HG02970 (cell line): ENCODE data around the gene CHKA.

Source experiments
- ATAC-seq: cut with Tn5 transposase; IDR thresholded peaks from one replicate; pipeline ENCODE4 v1.9.1; 2021; ENCODE audit warnings: mild to moderate bottlenecking, moderate library complexity, moderate number of reproducible peaks; ENCODE audit not compliant: unreplicated experiment, low FRiP score

The CHKA gene

DNA sequence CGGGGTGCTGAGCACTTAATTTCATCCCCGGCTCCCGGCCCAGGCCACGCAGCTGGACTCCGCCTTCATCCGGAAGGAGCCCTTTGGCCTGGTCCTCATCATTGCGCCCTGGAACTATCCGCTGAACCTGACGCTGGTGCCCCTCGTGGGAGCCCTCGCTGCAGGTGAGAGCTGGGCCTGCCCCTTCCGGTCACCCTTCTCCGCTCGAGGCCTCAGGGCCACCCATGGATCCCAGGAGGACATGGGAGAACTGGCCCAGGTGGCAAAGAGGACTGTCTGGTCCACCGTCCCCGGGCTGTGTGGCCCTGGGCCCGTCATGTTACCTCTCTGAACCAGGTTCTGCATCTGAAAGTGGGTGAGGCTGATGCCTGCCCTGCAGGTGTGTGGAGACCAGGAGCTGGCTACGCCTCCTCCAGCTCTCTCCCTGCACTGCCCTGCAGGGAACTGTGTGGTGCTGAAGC is 102.4 kb downstream of the CHKA start:
- no peak for ATAC-seq

- no peak for ATAC-seq
These were observed 103.0 kb downstream of the CHKA start for GRCh38 chr11:68017980-68018729.

DNA sequence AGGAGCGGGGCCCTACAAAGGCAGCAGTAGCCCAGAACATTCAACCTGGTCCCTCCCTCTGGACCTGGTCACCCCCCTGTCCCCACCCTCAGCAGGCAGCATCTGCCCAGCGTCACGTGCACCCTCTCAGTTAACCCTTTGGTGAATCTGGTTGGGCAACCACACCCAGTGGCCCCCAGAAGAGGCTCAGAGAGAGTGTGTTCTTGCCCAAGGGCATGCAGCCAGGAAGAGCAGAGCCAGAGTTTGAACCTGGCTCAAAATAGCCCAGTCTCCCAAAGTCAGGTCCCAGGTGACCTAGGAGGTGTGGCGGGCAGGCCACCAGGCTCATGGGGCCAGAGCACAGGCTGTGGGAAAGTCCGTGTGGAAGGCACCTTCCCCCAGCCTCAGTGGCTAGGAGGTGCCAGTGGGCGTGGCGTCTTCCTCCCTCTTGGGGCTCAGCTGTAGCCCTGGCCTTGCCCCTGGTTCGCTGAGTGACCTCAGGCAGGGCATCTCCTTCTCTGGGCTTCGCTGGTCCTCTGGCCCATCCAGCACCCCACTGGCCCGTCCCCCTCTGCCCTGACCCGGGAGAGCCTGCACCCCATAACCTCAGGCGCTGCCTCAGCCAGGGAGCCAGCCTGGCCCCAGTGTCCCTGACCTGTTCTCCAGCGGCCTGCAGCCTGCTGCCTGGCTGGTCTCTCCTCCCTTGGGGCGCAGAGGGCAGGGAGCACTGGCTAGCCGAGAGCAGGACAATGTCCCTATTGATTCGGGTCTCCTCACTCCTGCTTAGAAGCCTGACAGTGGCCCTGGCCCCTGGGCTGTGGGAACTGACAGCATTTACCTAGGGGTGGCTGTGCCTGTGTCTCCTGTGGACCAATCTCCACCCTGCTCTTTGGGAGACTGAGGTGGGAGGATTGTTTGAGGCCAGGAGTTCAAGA is 104.0 kb downstream of the CHKA start:
- ATAC-seq: no peak

DNA sequence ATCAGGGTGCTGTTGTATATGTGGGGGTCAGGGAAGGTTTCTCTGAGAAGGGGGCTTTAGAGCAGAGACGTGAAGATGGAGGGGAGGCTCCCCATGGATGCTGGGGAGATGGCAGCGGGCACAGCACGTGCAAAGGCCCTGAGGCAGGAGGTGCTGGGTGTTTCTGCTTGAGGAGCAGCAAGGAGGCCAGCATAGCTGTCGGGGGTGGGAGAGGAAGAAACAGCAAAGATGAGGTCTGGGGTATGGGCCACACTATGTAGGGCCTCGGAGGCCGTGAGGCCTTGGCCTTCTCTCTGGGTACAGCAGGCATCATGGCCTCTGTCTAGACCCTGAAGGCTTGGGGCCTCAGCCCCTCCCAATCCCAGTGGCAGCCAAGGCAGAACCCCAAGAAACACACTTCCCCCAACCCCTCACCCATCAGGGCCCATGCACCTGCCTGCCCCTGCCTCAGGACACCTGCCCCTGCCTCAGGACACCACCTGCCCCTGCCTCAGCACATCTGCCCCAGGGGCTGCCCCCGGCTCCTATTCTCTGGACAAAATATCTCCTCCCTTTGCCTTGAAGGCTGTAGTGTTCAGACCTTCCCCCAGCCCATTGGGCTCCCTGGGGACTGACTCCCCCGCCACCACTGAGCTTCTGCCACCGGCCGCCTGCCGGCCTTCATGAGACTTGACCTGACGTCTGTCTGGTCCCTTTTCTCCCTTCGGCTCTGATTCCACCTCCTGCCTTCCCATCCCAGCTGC is 104.9 kb downstream of the CHKA start:
- ATAC-seq: no peak

- ATAC-seq: no peak
These were observed 105.7 kb downstream of the CHKA start for GRCh38 chr11:68015467-68015866.

DNA sequence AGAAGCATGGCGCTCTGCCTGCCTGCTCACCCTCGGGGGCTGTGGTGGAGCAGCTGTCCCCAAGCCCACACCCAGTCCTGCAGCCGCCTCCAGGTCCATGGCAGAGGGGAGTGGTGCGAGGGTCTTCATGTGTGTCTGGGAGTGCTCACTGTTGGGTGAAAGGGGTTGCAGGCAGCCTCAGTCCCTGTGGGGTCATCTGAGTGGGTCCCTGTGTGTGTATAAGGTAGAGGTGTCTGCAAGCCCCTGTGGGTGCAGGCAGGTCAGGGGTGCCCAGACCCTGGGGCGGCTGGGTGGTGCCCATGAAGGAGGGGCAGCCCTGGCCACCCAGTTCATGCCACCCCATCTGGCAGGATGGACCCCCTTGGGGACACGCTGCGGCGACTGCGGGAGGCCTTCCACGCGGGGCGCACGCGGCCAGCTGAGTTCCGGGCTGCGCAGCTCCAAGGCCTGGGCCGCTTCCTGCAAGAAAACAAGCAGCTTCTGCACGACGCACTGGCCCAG is 106.2 kb downstream of the CHKA start:
- ATAC-seq: no peak

GRCh38 chr11:68014157-68014946 is 106.8 kb downstream of the CHKA start:
- ATAC-seq: no peak

GRCh38 chr11:68013611-68014156 is 107.5 kb downstream of the CHKA start:
- ATAC-seq: no peak

- no peak for ATAC-seq
These were observed 108.2 kb downstream of the CHKA start for GRCh38 chr11:68012843-68013610.

- ATAC-seq: no peak
These were observed 108.9 kb downstream of the CHKA start for GRCh38 chr11:68012044-68012842.

- no peak for ATAC-seq
These were observed 109.9 kb downstream of the CHKA start for GRCh38 chr11:68011051-68011943.

DNA sequence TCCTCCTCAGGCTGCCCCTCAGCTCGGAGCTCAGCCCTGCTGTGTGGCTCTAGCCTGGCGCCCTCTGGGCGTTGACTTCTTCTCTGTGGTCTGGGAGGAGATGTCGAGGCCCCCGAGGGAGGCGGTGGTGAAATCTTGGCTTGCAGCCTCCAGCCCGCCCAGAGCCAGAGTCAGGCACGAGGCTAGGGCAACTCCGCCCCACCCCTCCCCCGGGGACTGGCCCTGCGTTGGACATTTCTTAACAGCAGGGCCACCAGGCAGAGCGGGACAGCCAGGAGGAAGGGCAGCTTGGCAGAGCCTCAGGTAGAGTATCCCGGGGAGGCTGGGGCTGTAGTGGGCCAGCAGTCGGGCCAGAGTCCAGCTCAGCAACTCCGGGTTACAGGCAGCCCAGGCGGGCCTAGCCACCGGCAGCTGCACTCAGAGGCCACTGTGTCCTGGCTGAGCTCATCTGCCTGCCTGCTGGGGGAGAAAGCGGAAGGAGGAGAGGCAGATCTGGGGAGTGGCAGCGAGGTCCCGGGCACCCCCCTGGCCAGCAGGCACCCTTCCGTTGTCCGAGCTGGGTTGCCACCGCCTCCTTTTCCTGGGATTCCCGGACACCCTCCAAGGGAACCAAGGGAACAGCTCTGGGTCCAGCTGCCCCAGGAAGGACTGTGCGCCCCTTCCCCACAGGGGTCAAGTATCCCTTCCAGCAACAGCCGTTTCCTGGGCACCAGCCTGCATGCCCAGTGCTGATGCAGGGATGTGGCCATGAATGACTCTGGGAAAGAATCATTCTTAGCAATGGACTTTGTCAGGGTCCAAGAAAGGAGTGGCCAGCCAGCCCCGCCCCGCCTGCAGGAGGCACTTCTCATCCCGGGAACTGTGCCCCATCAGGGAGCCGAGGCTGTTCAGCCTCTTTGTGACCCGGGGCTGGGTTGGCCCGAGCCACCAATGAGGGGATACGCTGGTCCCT is 110.8 kb downstream of the CHKA start, which contains the start of gene ALDH3B1:
TSS of gene ALDH3B1 (plus strand) at position 238 of the 952 bp plus-strand sequence. CDS start 4,971 bp downstream, outside the sequence.
- no peak for ATAC-seq

DNA sequence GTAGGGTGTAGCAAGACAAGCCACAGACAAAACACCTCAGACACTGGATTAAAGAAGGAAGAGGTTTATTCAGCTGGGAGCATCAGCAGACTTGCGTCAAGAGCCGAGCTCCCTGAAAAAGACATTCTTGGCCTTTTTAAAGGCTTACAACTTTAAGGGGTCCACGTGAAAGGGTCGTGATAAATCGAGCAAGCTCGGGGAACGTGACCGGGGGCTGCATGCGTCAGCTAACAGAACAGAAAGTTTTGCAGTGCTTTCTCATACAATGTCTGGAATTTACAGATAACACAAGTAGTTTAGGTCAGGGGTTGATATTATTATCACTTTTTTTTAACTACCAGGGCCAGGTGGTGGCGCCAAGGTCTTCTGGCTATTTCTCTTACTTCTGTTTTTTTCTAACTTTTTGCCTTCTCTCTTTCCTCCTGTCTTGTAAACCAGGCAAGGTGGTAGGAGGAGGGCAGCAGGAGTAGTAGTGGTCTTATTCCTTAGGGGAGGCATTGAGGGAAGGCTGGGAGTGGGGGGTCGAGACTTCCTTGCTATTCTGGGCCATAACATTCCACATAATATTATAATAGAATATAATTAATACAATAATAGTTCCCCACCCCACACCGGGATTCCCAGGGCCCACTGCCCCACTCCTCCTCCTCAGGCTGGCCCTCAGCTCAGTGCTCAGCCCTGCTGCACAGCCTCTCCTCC is 111.6 kb downstream of the CHKA start:
- no peak for ATAC-seq

DNA sequence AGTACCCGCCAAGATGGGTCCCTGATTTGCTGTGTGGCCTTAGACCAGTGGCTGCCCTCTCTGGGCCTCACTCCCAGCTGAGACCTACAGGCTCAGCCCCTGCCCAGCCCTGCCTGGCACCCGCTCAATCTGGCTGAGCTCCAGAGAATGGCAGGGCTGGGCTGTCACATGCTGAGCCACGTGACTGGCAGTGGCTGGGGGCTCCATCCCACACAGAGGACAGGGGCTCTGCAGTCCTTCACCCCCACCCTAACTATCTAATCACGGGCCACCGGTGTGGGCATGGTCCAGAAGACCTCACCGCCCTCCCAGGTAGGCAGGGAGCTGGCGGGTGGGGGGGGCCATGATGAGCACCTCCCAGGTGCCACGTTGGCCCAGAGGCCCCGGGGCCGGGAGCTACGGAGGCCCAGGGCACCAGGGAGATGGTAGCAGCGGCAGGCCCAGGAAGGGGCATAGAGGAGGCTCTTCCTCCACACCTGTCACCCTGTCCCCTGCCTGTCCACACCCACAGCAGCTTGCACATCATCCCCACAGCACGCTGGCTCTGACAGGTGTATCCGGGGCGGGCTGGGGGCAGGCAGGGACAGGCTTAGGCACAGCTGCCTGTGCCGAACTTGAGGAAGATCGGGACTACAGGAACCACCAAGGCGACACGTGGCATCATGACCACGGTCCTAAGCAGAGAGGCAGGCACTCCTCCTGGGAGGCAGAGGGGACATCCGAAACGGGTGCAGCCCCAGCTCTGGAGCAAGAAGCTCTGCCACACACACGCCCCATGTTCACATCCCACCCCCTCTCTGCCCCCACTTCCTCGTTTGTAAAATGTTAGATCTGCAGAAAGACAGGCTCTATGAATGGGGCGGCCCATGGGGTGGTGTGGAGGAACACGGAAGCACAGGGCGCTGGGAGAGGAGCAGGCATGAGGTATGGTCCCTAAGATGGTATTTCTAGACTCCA is 112.5 kb downstream of the CHKA start:
- no peak for ATAC-seq
